PC-3 (cell line): ENCODE data around the gene FAM209A.

Experiments used
- CTCF ChIP-seq: fragments of 300-600 bp; sonication (generic); conservative IDR thresholded peaks from 2 replicates; pipeline ENCODE4 v1.5.1; 2017; ENCODE audit warnings: antibody characterized with exemption, low read depth, mild to moderate bottlenecking, low read length
- EZH2phosphoT487 ChIP-seq: fragments of 300-600 bp; sonication (generic); IDR thresholded peaks from 2 replicates; pipeline ENCODE4 v1.6.1; 2018; ENCODE audit warnings: mild to moderate bottlenecking, antibody characterized with exemption, low read length, borderline replicate concordance

DNA sequence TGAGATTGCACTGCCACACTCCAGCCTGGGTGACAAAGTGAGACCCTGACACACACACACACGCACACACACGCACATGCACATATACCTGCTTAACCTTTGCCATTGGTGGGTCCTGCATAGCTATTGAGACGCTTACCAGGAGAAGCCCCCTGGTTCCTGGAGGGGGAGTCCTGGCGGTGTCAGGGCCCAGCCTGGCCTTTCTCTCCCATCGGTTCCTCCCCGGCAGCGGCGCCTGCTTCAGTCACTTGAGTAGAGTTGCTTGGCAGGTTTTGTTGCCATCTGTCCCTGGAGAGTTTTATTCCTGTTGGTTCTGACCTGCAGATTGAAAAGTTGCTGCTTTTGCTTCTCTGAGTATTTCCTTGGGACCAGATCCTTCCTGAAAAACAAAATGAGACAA lies 20.6 kb upstream of the FAM209A start:
- TF ChIP-seq CTCF, result no peak
- TF ChIP-seq EZH2phosphoT487, result no peak
